HCT116 (cell line): ENCODE data around the gene CTIF.

ENCODE experiments used
- CEBPB ChIP-seq: IDR thresholded peaks from 2 replicates; pipeline ENCODE4 v1.6.1; 2012; ENCODE audit warnings: low read depth
- CTCF ChIP-seq, 3 experiments: fragments of 200-600 bp in 1 of 3; sonication (generic) in 1 of 3; IDR thresholded peaks in 2 of 3; conservative IDR thresholded peaks in 1 of 3; 2 replicates each; pipeline ENCODE4 v1.5.1; 2012 to 2017; ENCODE audit warnings: low read depth in 2 of 3, low read length in 2 of 3, antibody characterized with exemption in 1 of 3, borderline replicate concordance in 1 of 3, control low read depth in 1 of 3, mild to moderate bottlenecking in 1 of 3, mixed read lengths in 1 of 3, mixed run types in 1 of 3, moderate library complexity in 1 of 3; ENCODE audit not compliant: insufficient read depth in 1 of 3
- EZH2 ChIP-seq: fragments of 200-600 bp; sonication (generic); IDR thresholded peaks from 2 replicates; pipeline ENCODE4 v1.6.1; 2017; ENCODE audit warnings: antibody characterized with exemption, mixed run types
- EZH2phosphoT487 ChIP-seq: fragments of 200-600 bp; IDR thresholded peaks from 2 replicates; pipeline ENCODE4 v1.6.1; 2018; ENCODE audit warnings: antibody characterized with exemption, borderline replicate concordance
- JUND ChIP-seq: IDR thresholded peaks from 2 replicates; pipeline ENCODE4 v1.6.1; 2012
- MAX ChIP-seq: IDR thresholded peaks from 2 replicates; pipeline ENCODE4 v1.6.1; 2012
- POLR2A ChIP-seq: IDR thresholded peaks from 2 replicates; pipeline ENCODE4 v1.7.0; 2011; ENCODE audit warnings: borderline replicate concordance; ENCODE audit not compliant: insufficient read depth, insufficient read length; ENCODE audit errors: extremely low read depth
- POLR2AphosphoS5 ChIP-seq: IDR thresholded peaks from 2 replicates; pipeline ENCODE4 v1.6.1; 2011; ENCODE audit warnings: mild to moderate bottlenecking, low read depth, low read length, moderate library complexity
- RAD21 ChIP-seq: IDR thresholded peaks from 2 replicates; pipeline ENCODE4 v1.6.1; 2012; ENCODE audit warnings: low read depth, mild to moderate bottlenecking
- REST ChIP-seq: IDR thresholded peaks from 2 replicates; pipeline ENCODE4 v1.6.1; 2012; ENCODE audit warnings: low read depth
- SIN3A ChIP-seq: IDR thresholded peaks from 2 replicates; pipeline ENCODE4 v1.6.1; 2012; ENCODE audit warnings: low read depth
- SP1 ChIP-seq: IDR thresholded peaks from 2 replicates; pipeline ENCODE4 v1.6.1; 2012; ENCODE audit warnings: low read depth
- YY1 ChIP-seq: IDR thresholded peaks from 2 replicates; pipeline ENCODE4 v1.6.1; 2011; ENCODE audit warnings: low read length, low read depth, moderate library complexity, mild to moderate bottlenecking; ENCODE audit not compliant: insufficient replicate concordance; ENCODE audit errors: extremely low read depth
- ZFX ChIP-seq: fragments of 450-650 bp; IDR thresholded peaks from 2 replicates; pipeline ENCODE4 v1.6.1; 2017

GRCh38 chr18:48901145-48902022, 362.6 kb downstream of the CTIF start:
- TF ChIP-seq JUND (no peak), SP1 (no peak), CTCF (IDR thresholded peaks at IDR 0.05 in 2 of 3, conservative IDR thresholded peaks at IDR 0.05 in 1 of 3; ENCODE audit: borderline replicate concordance in 1 of 3, insufficient read depth in 1 of 3, low read depth in 2 of 3, low read length in 2 of 3) (no peak), ZFX (no peak), CEBPB (no peak), EZH2 (no peak), MAX (no peak), YY1 (no peak), POLR2AphosphoS5 (no peak), EZH2phosphoT487 (no peak), POLR2A (no peak), REST (no peak), RAD21 (no peak), SIN3A (no peak)
